ENCODE results near the gene PRKN.
"Not testable (repeated sequence)": the region's sequence is repeated elsewhere in the genome, so short reads cannot be mapped to it uniquely, and the experiment has no call there.

PRKN gene

GRCh38 chr6:161546632-161547031 is 1180.9 kb downstream of the PRKN start:
- no peak for DNase-seq (ENCODE audit: low read depth in 2 of 2)

- no peak for DNase-seq (ENCODE audit: low read depth in 2 of 2)
These were observed 1181.8 kb downstream of the PRKN start for GRCh38 chr6:161545741-161546140.

- no peak for DNase-seq (ENCODE audit: low read depth in 2 of 2)
These were observed 1182.6 kb downstream of the PRKN start for GRCh38 chr6:161544801-161545480.

DNA sequence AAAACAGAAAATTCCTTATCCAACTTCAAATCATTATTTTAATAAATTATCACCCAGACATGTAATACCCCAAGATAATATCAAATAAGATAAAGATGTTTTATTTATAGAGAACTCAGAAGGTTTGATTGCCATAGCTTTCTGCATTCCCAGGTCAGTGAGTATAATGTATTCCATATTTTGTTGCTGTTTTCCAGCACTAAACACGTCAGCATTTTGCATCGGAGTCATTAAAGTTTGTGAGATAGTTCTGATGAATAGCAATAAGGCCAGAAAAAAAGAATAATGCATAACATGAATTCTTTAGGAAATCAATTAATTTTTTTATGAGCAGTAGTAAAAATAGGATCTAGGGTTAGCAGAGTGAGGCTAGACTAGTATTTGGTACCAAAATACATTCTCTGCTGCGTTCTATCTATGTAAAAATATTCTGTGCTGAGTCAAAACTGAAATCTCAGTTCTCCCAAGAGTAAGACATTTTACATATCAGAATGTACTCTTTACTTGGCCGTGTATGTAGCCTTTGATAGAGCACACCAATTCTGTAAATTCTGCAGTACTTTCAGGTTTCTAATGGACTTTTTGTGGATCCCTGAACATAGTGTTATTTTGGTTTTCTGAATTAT is 1183.8 kb downstream of the PRKN start:
- DNase-seq (ENCODE audit: low read depth in 2 of 2): no peak

GRCh38 chr6:161542346-161542980 is 1185.1 kb downstream of the PRKN start:
- DNase-seq (ENCODE audit: low read depth in 2 of 2): no peak

GRCh38 chr6:161540532-161540931 is 1187.0 kb downstream of the PRKN start:
- no peak for DNase-seq (ENCODE audit: low read depth in 2 of 2)

DNA sequence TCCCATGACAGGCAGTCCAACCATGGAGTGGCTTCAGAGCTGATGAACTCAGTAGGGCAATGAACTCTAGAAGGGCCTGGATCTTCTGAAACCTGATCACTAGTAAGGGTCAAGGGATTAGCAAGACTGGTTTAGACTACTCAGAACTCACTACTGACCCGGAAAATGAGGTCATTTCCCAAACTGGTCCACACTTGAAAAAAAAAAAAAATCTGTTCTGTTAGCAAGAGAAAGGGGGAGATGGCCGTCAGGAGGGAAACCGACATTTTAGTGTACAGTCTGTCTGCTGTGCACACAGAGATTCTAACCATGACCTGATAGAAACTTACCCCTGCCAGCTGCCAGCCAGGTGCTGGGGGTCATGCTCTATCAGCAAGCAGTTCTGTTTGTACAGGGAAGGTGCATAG is 1191.3 kb downstream of the PRKN start:
- DNase-seq (ENCODE audit: low read depth in 2 of 2): no peak

GRCh38 chr6:161534264-161534873 is 1193.2 kb downstream of the PRKN start:
- no peak for DNase-seq (ENCODE audit: low read depth in 2 of 2)

DNA sequence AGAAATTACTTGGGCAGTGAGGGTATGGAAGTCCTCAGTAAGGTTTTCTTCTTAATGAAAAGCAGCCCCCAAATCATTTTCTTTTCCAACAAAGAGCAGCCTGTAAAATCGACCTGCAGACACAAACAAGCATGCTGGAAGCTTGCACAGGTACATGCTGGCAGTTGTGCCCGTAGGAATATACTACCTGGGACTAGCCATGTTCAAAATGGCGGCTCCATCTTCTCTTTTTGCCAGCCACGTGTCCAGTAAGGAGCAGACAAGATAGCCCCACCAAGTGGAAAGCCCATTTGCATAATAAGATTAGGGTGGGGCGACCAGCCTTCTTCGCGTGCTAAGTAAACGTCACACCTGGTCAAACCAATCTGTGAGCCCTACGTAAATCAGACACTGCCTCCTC is 1194.3 kb downstream of the PRKN start:
- DNase-seq (ENCODE audit: low read depth in 2 of 2): no peak

GRCh38 chr6:161532536-161532935 is 1195.0 kb downstream of the PRKN start:
- DNase-seq (ENCODE audit: low read depth in 2 of 2): no peak

GRCh38 chr6:161526794-161527193 is 1200.8 kb downstream of the PRKN start:
- DNase-seq (ENCODE audit: low read depth in 2 of 2): no peak

DNA sequence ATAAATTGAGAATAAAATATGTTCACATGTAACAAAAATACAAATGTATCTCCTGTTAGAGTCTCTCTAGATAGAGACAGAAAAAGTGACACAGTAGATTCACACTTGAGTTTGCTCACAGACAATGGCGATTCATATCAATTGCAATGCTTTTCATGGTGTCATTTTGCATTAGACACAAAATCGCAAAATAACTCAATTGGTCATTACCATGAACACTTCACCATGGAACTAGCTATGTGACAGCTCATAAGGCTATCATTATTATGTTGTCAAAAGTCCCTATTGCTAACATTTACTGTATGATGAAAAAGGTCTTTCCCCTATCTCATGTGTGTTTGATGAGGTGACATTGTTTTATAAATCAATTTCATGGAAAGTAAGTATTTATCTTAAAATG is 1204.2 kb downstream of the PRKN start:
- no peak for DNase-seq (ENCODE audit: low read depth in 2 of 2)

DNA sequence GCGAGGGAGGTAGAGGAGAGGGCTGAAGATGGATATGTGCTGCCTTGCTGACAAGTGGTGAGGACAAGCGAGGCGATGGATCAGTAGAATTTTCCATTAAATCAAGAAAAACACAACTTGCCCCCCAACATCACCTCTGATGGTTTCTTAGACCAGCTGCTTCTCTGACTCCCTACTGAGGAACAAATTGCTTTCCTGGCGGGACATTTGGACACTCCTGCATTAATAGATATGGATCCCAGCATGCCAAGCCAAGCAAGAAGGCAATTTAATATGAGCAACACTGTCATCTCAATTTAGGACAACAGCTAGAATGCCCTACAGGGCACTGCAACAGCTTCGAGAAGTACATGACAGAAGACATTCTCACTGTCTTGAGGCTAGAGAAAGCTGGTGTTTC is 1205.3 kb downstream of the PRKN start:
- no peak for DNase-seq (ENCODE audit: low read depth in 2 of 2)

GRCh38 chr6:161511447-161512095 is 1216.0 kb downstream of the PRKN start:
- no peak for DNase-seq (ENCODE audit: low read depth in 2 of 2)

DNA sequence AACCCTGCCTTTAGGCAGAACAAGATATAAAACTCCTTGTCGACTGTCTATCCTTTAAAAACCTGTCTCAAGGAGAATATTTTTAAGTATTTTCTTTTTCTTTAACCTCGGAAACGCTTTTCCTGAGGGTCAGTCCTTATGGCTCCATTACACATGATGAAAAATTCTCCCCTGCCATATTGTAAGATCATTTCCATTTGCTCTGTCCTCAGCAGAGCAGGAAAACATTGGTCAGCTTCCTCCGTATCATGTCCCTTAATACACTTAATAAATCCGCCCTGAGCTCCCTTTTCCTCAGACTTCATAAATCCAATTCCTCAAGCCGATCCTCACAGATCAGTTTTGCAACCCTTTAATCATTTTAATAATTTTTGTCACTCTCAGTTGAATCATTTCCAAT is 1219.2 kb downstream of the PRKN start:
- DNase-seq (ENCODE audit: low read depth in 2 of 2): no peak

GRCh38 chr6:161507375-161507774 is 1220.2 kb downstream of the PRKN start:
- no peak for DNase-seq (ENCODE audit: low read depth in 2 of 2)

DNA sequence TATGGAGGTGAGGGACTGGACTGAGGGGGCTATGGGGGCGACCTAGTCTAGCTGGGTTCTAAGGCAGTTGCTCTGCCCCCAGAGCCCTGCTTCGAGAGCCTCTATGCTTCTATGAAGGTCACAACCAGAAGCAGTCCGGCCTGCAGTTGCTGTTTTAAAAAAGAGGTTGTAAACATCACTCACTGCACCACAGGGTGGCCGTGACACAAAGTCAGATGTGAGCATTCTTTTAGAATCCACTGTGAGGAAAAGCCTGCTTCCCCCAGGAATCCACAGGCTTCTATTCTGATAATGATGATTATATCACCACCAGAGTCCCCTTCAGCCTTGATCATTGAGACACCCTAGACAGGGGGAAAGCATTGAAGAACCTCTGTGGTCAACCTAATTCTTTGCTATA is 1224.0 kb downstream of the PRKN start:
- DNase-seq (ENCODE audit: low read depth in 2 of 2): no peak

DNA sequence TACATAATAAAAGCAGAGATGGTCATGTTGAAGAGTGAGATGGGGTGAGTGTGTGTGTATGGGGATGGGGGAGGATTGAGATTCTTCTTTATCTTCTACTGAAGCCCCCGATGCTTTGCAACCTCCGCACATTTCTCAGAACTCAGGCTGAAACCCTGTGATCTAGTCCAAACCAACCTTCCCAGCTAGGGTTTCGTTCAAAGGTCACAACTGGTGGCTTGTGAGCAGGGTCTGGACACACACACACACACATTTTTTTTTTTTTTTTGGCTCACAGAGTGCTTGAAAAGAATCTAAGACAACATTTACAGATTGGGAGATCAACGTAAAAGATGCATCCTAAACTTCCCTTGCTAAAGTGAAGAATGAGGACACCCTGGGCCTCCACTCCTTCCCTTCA is 1228.7 kb downstream of the PRKN start:
- DNase-seq (ENCODE audit: low read depth in 2 of 2): no peak

GRCh38 chr6:161498359-161498758 is 1229.2 kb downstream of the PRKN start:
- no peak for DNase-seq (ENCODE audit: low read depth in 2 of 2)

- no peak for DNase-seq (ENCODE audit: low read depth in 2 of 2)
These were observed 1230.6 kb downstream of the PRKN start for GRCh38 chr6:161496941-161497340.

GRCh38 chr6:161496271-161496670 is 1231.3 kb downstream of the PRKN start:
- not testable (repeated sequence) for DNase-seq (ENCODE audit: low read depth in 2 of 2)

GRCh38 chr6:161494566-161494965 is 1233.0 kb downstream of the PRKN start:
- DNase-seq (ENCODE audit: low read depth in 2 of 2): no peak
